ENCODE results near the gene HNRNPAB.

The HNRNPAB gene

DNA sequence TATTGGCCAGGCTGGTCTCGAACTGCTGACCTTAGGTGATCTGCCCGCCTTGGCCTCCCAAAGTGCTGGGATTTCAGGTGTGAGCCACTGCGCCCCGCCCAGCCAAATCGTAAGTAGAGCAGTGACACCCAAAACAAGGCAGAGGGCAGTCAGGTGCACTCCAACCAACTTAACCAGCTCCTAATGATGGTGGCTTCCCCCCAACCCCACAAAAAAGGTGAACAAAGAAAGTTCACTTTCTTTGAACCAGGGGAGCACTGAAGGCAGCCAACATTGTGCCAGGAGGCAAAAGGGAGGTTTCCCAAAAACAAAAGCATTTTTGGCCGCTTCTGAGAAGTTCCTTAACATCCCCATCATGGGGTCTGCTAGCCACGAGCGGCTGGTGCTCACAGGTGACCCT, 26.8 kb upstream of the HNRNPAB start:
- Histone ChIP-seq H3K4me3 (ENCODE audit: low read depth, low read length) (no peak overlapping the region), H3K9me3 (ENCODE audit: control insufficient read depth, insufficient read depth, low read depth, low read length) (no peaks in the 10 kb centered on the region), H3K27ac (ENCODE audit: extremely low read depth, low read depth, low read length) (no peak overlapping the region), H3K4me1 (ENCODE audit: control insufficient read depth, insufficient read depth, low read length) (no peaks in the 10 kb centered on the region), H3K36me3 (ENCODE audit: control insufficient read depth in 2 of 2, insufficient read depth in 1 of 2, low read length in 2 of 2) (no peaks in the 10 kb centered on the region)
- ChIA-PET POLR2A (interaction anchor here (0.8 kb wide), 1 partner anchor 27 kb away, joined by 3 read pairs; the partner anchor contains the start of gene HNRNPAB), CTCF (interaction anchor here (1.1 kb wide), 1 partner anchor 102 kb away, joined by 5 read pairs; no protein-coding TSS in a partner anchor)
- TF ChIP-seq ZNF571 (tag by site-specific recombination; IDR thresholded peaks at IDR 0.05): no peak
- TF ChIP-seq ZBTB1 (tag by site-specific recombination; IDR thresholded peaks at IDR 0.05): no peak
- TF ChIP-seq ZBTB7A (tag by site-specific recombination; IDR thresholded peaks at IDR 0.05; ENCODE audit: low read depth): no peak
- TF ChIP-seq, protein P1, sequence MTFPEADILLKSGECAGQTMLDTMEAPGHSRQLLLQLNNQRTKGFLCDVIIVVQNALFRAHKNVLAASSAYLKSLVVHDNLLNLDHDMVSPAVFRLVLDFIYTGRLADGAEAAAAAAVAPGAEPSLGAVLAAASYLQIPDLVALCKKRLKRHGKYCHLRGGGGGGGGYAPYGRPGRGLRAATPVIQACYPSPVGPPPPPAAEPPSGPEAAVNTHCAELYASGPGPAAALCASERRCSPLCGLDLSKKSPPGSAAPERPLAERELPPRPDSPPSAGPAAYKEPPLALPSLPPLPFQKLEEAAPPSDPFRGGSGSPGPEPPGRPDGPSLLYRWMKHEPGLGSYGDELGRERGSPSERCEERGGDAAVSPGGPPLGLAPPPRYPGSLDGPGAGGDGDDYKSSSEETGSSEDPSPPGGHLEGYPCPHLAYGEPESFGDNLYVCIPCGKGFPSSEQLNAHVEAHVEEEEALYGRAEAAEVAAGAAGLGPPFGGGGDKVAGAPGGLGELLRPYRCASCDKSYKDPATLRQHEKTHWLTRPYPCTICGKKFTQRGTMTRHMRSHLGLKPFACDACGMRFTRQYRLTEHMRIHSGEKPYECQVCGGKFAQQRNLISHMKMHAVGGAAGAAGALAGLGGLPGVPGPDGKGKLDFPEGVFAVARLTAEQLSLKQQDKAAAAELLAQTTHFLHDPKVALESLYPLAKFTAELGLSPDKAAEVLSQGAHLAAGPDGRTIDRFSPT (tag by site-specific recombination; IDR thresholded peaks at IDR 0.05): no peak
- TF ChIP-seq YY2 (tag by site-specific recombination; IDR thresholded peaks at IDR 0.05): no peak
- no peak for TF ChIP-seq OSR2 (tag by site-specific recombination; IDR thresholded peaks at IDR 0.05)
- TF ChIP-seq GLIS2 (tag by site-specific recombination; IDR thresholded peaks at IDR 0.05): no peak
- TF ChIP-seq ZNF174 (tag by site-specific recombination; IDR thresholded peaks at IDR 0.05): no peak
- TF ChIP-seq ZNF561 (tag by site-specific recombination; IDR thresholded peaks at IDR 0.05; ENCODE audit: borderline replicate concordance): no peak

DNA sequence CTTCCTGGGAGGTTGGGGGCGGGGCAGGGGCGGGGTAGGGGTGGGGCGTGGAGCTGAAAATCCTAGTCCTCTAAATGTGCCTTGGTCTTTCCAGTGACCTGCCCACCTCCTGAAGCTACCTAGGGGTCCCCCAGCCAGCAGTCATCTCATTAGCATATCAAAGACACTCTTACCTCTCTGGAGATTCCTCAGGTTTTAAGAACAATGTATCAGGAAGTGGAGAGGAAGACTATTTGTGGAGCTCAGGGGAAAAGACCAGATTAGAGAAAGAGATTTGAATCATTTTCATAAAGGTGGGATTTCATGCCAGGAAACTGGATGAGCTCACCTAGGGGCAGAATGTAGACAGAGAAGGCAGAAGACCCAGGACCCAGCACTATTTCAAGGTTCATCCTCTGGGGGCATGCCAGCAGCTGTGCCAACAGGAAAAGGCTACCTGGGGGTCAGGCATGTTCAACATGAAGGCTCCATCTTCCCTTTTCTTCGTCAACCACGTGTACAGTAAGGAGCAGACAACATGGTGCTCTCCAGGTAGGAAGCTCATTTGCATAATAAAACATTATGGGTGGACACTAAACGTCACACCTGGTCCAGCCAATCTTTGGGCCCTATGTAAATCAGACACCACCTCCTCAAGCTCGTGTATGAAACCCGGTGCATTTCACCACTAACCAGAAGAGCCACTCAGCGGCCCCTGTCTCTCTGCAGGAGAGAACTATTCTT, 24.0 kb upstream of the HNRNPAB start:
- no peaks in the 10 kb centered on the region for H3K9me3 ChIP-seq (ENCODE audit: control insufficient read depth, insufficient read depth, low read depth, low read length)
- H3K4me1 ChIP-seq (ENCODE audit: control insufficient read depth, insufficient read depth, low read length): no peaks in the 10 kb centered on the region
- CTCF ChIA-PET: interaction anchor here (1.5 kb wide), 1 partner anchor 105 kb away, joined by 3 read pairs; no protein-coding TSS in a partner anchor
- TF ChIP-seq GLI4 (tag by site-specific recombination; IDR thresholded peaks at IDR 0.05) (no peak), ZNF133 (tag by site-specific recombination; IDR thresholded peaks at IDR 0.05) (no peak), ZNF404 (tag by site-specific recombination; IDR thresholded peaks at IDR 0.05) (no peak), ZBTB17 (tag by site-specific recombination; IDR thresholded peaks at IDR 0.05) (no peak), ZNF157 (tag by site-specific recombination; IDR thresholded peaks at IDR 0.05) (no peak), MEIS1 (CRISPR knock-in tag; IDR thresholded peaks at IDR 0.05; ENCODE audit: borderline replicate concordance) (no peak), ZNF16 (tag by site-specific recombination; IDR thresholded peaks at IDR 0.05; ENCODE audit: low read depth) (no peak), ZNF600 (tag by site-specific recombination; IDR thresholded peaks at IDR 0.05) (no peak), ZNF311 (tag by site-specific recombination; IDR thresholded peaks at IDR 0.05; ENCODE audit: borderline replicate concordance) (no peak), ZNF501 (tag by site-specific recombination; IDR thresholded peaks at IDR 0.05) (no peak), ZFHX2 (tag by site-specific recombination; conservative IDR thresholded peaks at IDR 0.05) (no peak), GLI2 (tag by site-specific recombination; IDR thresholded peaks at IDR 0.05; ENCODE audit: borderline replicate concordance, low read depth) (no peak), ZNF843 (tag by site-specific recombination; IDR thresholded peaks at IDR 0.05) (no peak), ZNF248 (tag by site-specific recombination; IDR thresholded peaks at IDR 0.05) (no peak), ZBTB7A (tag by site-specific recombination; IDR thresholded peaks at IDR 0.05; ENCODE audit: low read depth) (no peak), ZNF302 (tag by site-specific recombination; IDR thresholded peaks at IDR 0.05; ENCODE audit: low read depth) (no peak)
- TF ChIP-seq, protein P2, sequence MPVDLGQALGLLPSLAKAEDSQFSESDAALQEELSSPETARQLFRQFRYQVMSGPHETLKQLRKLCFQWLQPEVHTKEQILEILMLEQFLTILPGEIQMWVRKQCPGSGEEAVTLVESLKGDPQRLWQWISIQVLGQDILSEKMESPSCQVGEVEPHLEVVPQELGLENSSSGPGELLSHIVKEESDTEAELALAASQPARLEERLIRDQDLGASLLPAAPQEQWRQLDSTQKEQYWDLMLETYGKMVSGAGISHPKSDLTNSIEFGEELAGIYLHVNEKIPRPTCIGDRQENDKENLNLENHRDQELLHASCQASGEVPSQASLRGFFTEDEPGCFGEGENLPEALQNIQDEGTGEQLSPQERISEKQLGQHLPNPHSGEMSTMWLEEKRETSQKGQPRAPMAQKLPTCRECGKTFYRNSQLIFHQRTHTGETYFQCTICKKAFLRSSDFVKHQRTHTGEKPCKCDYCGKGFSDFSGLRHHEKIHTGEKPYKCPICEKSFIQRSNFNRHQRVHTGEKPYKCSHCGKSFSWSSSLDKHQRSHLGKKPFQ (tag by site-specific recombination; IDR thresholded peaks at IDR 0.05): no peak
- TF ChIP-seq, protein P3, sequence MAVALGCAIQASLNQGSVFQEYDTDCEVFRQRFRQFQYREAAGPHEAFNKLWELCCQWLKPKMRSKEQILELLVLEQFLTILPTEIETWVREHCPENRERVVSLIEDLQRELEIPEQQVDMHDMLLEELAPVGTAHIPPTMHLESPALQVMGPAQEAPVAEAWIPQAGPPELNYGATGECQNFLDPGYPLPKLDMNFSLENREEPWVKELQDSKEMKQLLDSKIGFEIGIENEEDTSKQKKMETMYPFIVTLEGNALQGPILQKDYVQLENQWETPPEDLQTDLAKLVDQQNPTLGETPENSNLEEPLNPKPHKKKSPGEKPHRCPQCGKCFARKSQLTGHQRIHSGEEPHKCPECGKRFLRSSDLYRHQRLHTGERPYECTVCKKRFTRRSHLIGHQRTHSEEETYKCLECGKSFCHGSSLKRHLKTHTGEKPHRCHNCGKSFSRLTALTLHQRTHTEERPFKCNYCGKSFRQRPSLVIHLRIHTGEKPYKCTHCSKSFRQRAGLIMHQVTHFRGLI (tag by site-specific recombination; IDR thresholded peaks at IDR 0.05): no peak
- TF ChIP-seq, protein P4, sequence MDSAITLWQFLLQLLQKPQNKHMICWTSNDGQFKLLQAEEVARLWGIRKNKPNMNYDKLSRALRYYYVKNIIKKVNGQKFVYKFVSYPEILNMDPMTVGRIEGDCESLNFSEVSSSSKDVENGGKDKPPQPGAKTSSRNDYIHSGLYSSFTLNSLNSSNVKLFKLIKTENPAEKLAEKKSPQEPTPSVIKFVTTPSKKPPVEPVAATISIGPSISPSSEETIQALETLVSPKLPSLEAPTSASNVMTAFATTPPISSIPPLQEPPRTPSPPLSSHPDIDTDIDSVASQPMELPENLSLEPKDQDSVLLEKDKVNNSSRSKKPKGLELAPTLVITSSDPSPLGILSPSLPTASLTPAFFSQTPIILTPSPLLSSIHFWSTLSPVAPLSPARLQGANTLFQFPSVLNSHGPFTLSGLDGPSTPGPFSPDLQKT (IDR thresholded peaks at IDR 0.05; ENCODE audit: borderline replicate concordance, low read depth, low read length): no peak
- no peak overlapping the region for H3K27ac ChIP-seq (ENCODE audit: extremely low read depth, low read depth, low read length)
- H3K4me3 ChIP-seq (ENCODE audit: low read depth, low read length): no peak overlapping the region
- POLR2A ChIA-PET: interaction anchor here (1.4 kb wide), 1 partner anchor 24 kb away, joined by 6 read pairs; the partner anchor contains the start of gene HNRNPAB
- no peaks in the 10 kb centered on the region for H3K36me3 ChIP-seq (ENCODE audit: control insufficient read depth in 2 of 2, insufficient read depth in 1 of 2, low read length in 2 of 2)

Measured in HEK293 (cell line).